AG09309 (cell line): ENCODE measurements around the gene B3GNT9.
A peak's percentile ranks its signal among the peaks of the same experiment; 100 is the strongest.

Source experiments
- DNase-seq: peaks from one replicate; pipeline ENCODE4 v3.0.0-alpha.2; 2010; ENCODE audit warnings: low read depth
- H3K4me3 ChIP-seq: 2 replicates; pipeline ENCODE4 v1.5.1; 2011; ENCODE audit warnings: mild to moderate bottlenecking, low read depth, low read length, moderate library complexity; ENCODE audit not compliant: control insufficient read depth
- CTCF ChIP-seq: IDR thresholded peaks from 2 replicates; pipeline ENCODE4 v1.5.1; 2011; ENCODE audit warnings: mild to moderate bottlenecking, low read depth, low read length, inconsistent platforms; ENCODE audit not compliant: insufficient read depth, control insufficient read depth; ENCODE audit errors: missing control alignments

The B3GNT9 gene

GRCh38 chr16:67150833-67151396 lies at the start of gene B3GNT9:
B3GNT9 (minus strand) TSS chr16:67150998; CDS start chr16:67150485, 513 bp downstream.
- DNase-seq: no peak
- no peak for TF ChIP-seq CTCF

GRCh38 chr16:67200491-67200890 lies 49.7 kb upstream of the B3GNT9 start:
- DNase-seq: no peak
- H3K4me3 ChIP-seq: no peak overlapping the region
- TF ChIP-seq CTCF: no peak

More at GRCh38 chr16:67150833-67151396, at the start of gene B3GNT9:
- peak within 1 kb of the TSS; percentile 64 for H3K4me3 ChIP-seq

GRCh38 chr16:67199808-67200198 lies 49.0 kb upstream of the B3GNT9 start:
- DNase-seq: no peak
- H3K4me3 ChIP-seq: no peak overlapping the region
- TF ChIP-seq CTCF: no peak

GRCh38 chr16:67199011-67199807 lies 48.4 kb upstream of the B3GNT9 start, which contains the start of gene ELMO3:
ELMO3 (plus strand) TSS chr16:67199131; CDS start chr16:67199327, 196 bp downstream.
- TF ChIP-seq CTCF: peak; percentile 21
- DNase-seq: no peak
- no peak within 1 kb of the TSS for H3K4me3 ChIP-seq

GRCh38 chr16:67198238-67198734 lies 47.5 kb upstream of the B3GNT9 start:
- no peak overlapping the region for H3K4me3 ChIP-seq
- peak; percentile 74 for TF ChIP-seq CTCF
- no peak for DNase-seq

- no peak for TF ChIP-seq CTCF
- no peak overlapping the region for H3K4me3 ChIP-seq
- no peak for DNase-seq
Observed at GRCh38 chr16:67197704-67198103, 46.9 kb upstream of the B3GNT9 start.
